ENCODE data around the gene ZC3H6. TPM values are rescaled to one million over a fixed set of nuclear protein-coding genes. Genes with fewer than 3 reads are reported as not detected.
"Not testable (repeated sequence)": the region's sequence is repeated elsewhere in the genome, so short reads cannot be mapped to it uniquely, and the experiment has no call there.

Gene ZC3H6
- total RNA-seq, 2 experiments from 2014 or later, result 14.0 to 14.8 TPM

DNA sequence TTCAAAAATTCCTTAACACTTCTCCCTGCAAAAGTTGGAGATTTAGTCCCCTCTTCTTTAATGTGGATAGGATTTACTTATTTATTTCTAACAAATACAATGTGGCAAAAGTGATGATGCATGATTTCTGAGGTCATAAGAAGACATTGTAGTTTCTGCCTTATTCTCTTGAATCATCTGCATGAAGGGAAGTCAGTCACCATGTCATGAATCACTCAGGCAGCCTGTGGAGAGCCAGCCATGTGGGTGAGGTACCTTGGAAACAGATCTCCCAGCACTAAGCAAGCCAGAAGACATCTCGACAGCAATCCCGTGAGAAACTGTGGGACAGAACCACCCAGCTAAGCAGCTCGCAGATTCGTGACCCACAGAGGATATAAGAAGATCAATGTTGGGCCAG lies 17.8 kb upstream of the ZC3H6 start:
- Mint-ChIP-seq H3K4me3 (no peak overlapping the region), H3K27me3 (no peaks in the 10 kb centered on the region), H3K4me1 (peaks cover 29% of the 10 kb centered on the region), H3K27ac (no peak overlapping the region), H3K9me3 (peaks cover 3% of the 10 kb centered on the region), H3K36me3 (ENCODE audit: low read depth) (peaks cover 8% of the 10 kb centered on the region)
- ChIA-PET CTCF (interaction anchor here (1.6 kb wide), 1 partner anchor 30 kb away, joined by 4 read pairs; no protein-coding TSS in a partner anchor), POLR2A (no interaction called here)
- DNase-seq, result no peak

- ChIA-PET CTCF (interaction anchor here (0.7 to 1.6 kb wide), 10 partner anchors 14 to 550 kb away, joined by 3 to 6 read pairs (median 4); partner anchors contain the start of gene TMEM87B), POLR2A (no interaction called here)
- Mint-ChIP-seq H3K27me3 (peaks cover 3% of the 10 kb centered on the region), H3K4me1 (peaks cover 16% of the 10 kb centered on the region), H3K36me3 (ENCODE audit: low read depth) (no peaks in the 10 kb centered on the region), H3K9me3 (peaks cover 7% of the 10 kb centered on the region), H3K27ac (peak overlapping the region; percentile 58), H3K4me3 (no peak overlapping the region)
- DNase-seq, result peak; percentile 89
Measured at GRCh38 chr2:112259509-112260294, 15.7 kb upstream of the ZC3H6 start.

DNA sequence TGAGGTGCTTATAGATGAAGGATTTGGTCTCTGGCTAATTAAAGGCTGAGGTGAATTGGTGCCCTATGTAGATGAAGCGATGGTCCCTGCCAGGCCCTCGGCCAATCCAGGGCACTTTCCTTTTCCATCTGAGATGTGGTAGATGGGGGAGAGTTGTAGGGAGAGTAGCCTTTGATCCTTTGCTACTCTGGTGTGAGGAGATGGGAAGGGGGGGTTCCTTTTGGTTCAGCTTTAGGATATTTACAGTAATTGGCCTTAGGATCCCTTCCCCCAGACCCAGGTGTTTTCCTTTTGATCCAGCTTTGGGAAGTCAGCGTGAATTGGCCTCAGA lies 15.1 kb upstream of the ZC3H6 start:
- POLR2A ChIA-PET, result no interaction called here
- Mint-ChIP-seq H3K27ac (no peak overlapping the region), H3K4me3 (no peak overlapping the region), H3K27me3 (peaks cover 5% of the 10 kb centered on the region), H3K4me1 (peaks cover 16% of the 10 kb centered on the region), H3K9me3 (peaks cover 7% of the 10 kb centered on the region), H3K36me3 (ENCODE audit: low read depth) (no peaks in the 10 kb centered on the region)
- no peak for DNase-seq
- CTCF ChIA-PET, result interaction anchor here (0.6 to 1.9 kb wide), 4 partner anchors 8 to 190 kb away, joined by 3 to 11 read pairs (median 4); no protein-coding TSS in a partner anchor

GRCh38 chr2:112262876-112263275 lies 12.5 kb upstream of the ZC3H6 start:
- Mint-ChIP-seq H3K36me3 (ENCODE audit: low read depth) (no peaks in the 10 kb centered on the region), H3K4me1 (peaks cover 9% of the 10 kb centered on the region), H3K27ac (no peak overlapping the region), H3K9me3 (peaks cover 9% of the 10 kb centered on the region), H3K4me3 (no peak overlapping the region), H3K27me3 (peaks cover 7% of the 10 kb centered on the region)
- no peak for DNase-seq
- ChIA-PET CTCF (interaction anchor here (0.8 kb wide), 1 partner anchor 9 kb away, joined by 3 read pairs; no protein-coding TSS in a partner anchor), POLR2A (interaction anchor here (0.6 kb wide), 1 partner anchor 12 kb away, joined by 4 read pairs; no protein-coding TSS in a partner anchor)

DNA sequence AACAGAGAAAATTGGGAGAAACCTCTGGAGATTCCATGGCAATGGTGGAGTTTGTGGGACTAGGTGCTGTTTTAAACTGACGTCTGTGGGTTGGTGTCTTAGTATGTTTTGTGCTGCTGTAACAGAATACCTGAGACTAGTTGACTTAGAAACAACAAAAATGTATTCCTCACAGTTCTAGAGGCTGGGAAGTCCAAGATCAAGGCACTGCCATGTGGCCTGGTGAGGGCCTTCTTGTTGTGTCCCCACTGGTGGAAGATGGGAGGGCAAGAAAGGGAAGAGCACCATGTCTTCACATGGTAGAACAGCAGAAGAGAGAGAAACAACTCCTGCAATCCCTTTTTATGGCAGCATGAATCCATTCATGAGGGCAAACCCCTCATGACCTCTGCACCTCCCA lies 6.8 kb upstream of the ZC3H6 start:
- DNase-seq, result no peak
- POLR2A ChIA-PET, result no interaction called here
- H3K36me3 Mint-ChIP-seq (ENCODE audit: low read depth), result peaks cover 7% of the 10 kb centered on the region
- no peak overlapping the region for H3K27ac Mint-ChIP-seq
- H3K4me1 Mint-ChIP-seq, result peaks cover 4% of the 10 kb centered on the region
- CTCF ChIA-PET, result no interaction called here
- H3K4me3 Mint-ChIP-seq, result no peak overlapping the region
- peaks cover 7% of the 10 kb centered on the region for H3K27me3 Mint-ChIP-seq
- H3K9me3 Mint-ChIP-seq, result peaks cover 5% of the 10 kb centered on the region

- DNase-seq, result no peak
- Mint-ChIP-seq H3K4me3 (no peak overlapping the region), H3K36me3 (ENCODE audit: low read depth) (peaks cover 9% of the 10 kb centered on the region), H3K9me3 (peaks cover 3% of the 10 kb centered on the region), H3K27me3 (peaks cover 1% of the 10 kb centered on the region), H3K27ac (no peak overlapping the region), H3K4me1 (peaks cover 17% of the 10 kb centered on the region)
- POLR2A ChIA-PET, result no interaction called here
- CTCF ChIA-PET, result interaction anchor here (1.2 kb wide), 2 partner anchors 10 to 71 kb away, joined by 3 to 4 read pairs; no protein-coding TSS in a partner anchor
Measured at GRCh38 chr2:112272669-112273068, 2.7 kb upstream of the ZC3H6 start.

GRCh38 chr2:112273349-112273748 lies 2.0 kb upstream of the ZC3H6 start:
- Mint-ChIP-seq H3K27me3 (no peaks in the 10 kb centered on the region), H3K4me1 (peaks cover 21% of the 10 kb centered on the region), H3K9me3 (peaks cover under 1% of the 10 kb centered on the region), H3K27ac (no peak overlapping the region), H3K36me3 (ENCODE audit: low read depth) (peaks cover 6% of the 10 kb centered on the region), H3K4me3 (no peak overlapping the region)
- ChIA-PET POLR2A (no interaction called here), CTCF (interaction anchor here (0.6 to 0.8 kb wide), 2 partner anchors 14 to 305 kb away, joined by 3 read pairs; no protein-coding TSS in a partner anchor)
- no peak for DNase-seq

GRCh38 chr2:112275887-112276773 lies 733 bp downstream of the ZC3H6 start:
- H3K4me3 Mint-ChIP-seq, result peak overlapping the region; percentile 92
- peak overlapping the region; percentile 99 for H3K27ac Mint-ChIP-seq
- DNase-seq, result peak; percentile 81
- H3K36me3 Mint-ChIP-seq (ENCODE audit: low read depth), result peaks cover 3% of the 10 kb centered on the region
- no peaks in the 10 kb centered on the region for H3K27me3 Mint-ChIP-seq
- CTCF ChIA-PET, result no interaction called here
- POLR2A ChIA-PET, result no interaction called here
- H3K9me3 Mint-ChIP-seq, result no peaks in the 10 kb centered on the region
- peaks cover 21% of the 10 kb centered on the region for H3K4me1 Mint-ChIP-seq

GRCh38 chr2:112276954-112277353 lies 1.6 kb downstream of the ZC3H6 start:
- DNase-seq, result no peak
- Mint-ChIP-seq H3K9me3 (no peaks in the 10 kb centered on the region), H3K27me3 (no peaks in the 10 kb centered on the region), H3K4me3 (peak overlapping the region; percentile 92), H3K4me1 (peaks cover 21% of the 10 kb centered on the region), H3K36me3 (ENCODE audit: low read depth) (peaks cover 4% of the 10 kb centered on the region), H3K27ac (peak overlapping the region; percentile 89)
- ChIA-PET CTCF (interaction anchor here (0.6 kb wide), 2 partner anchors 16 to 36 kb away, joined by 3 read pairs; no protein-coding TSS in a partner anchor), POLR2A (no interaction called here)

DNA sequence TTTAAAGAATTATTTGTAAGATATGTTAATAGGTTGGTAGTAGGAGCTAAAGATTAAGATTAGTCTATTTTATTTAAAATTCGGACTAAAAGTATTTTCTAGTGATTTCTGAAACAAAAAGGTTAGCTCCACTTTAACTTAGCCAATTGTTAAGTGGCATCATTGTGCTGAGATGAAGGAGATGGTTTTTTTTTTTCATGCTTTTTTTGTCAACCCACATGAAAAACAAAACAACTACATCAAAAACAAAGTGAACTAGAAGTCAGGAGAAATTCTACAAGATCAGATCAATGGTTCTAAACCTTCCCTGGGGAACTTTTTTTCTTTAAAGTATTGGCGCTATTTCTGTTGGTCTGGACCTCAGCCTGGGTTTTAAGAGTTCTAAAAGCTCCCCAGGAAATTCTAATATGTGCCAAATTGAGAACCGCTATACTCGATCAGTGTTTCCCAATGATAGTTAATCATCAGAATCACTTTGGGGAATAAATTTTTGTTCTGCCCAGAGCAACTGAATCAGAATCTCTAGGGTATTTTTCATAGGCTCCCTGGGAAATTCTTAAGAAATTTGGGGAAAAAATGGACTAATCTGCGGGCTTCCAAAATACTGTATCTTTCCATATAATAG lies 2.3 kb downstream of the ZC3H6 start:
- POLR2A ChIA-PET, result no interaction called here
- CTCF ChIA-PET, result interaction anchor here (0.6 kb wide), 2 partner anchors 17 to 37 kb away, joined by 3 read pairs; no protein-coding TSS in a partner anchor

GRCh38 chr2:112282066-112282465 lies 6.7 kb downstream of the ZC3H6 start:
- H3K27ac Mint-ChIP-seq; CTCF ChIA-PET; POLR2A ChIA-PET; H3K4me1 Mint-ChIP-seq; H3K9me3 Mint-ChIP-seq; H3K4me3 Mint-ChIP-seq; DNase-seq; H3K36me3 Mint-ChIP-seq (ENCODE audit: low read depth); H3K27me3 Mint-ChIP-seq: not testable (repeated sequence)

More for the DNA sequence above, 2.3 kb downstream of the ZC3H6 start:
- H3K27me3 Mint-ChIP-seq, result no peaks in the 10 kb centered on the region
- H3K4me1 Mint-ChIP-seq, result peaks cover 21% of the 10 kb centered on the region
- H3K36me3 Mint-ChIP-seq (ENCODE audit: low read depth), result peaks cover 4% of the 10 kb centered on the region
- DNase-seq, result no peak
- H3K27ac Mint-ChIP-seq, result no peak overlapping the region
- no peaks in the 10 kb centered on the region for H3K9me3 Mint-ChIP-seq
- H3K4me3 Mint-ChIP-seq, result peak overlapping the region; percentile 47

DNA sequence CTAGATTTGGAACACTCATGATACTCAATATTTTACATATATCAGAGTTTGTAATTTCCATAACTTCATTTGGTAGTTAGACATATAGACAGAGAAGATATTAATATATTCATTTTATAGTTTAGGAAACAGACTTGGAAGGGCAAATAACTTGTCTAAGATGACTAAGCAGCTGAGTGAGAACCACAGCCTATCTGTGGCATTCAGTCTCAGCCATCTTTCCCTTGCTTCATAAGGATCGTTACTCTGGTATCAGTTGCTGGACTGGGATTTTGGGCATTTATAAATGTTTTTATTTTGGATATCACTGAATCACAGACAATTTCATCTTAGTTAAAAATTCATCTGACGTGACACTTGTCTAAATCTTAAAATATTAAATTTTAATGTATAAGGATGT lies 8.1 kb downstream of the ZC3H6 start:
- POLR2A ChIA-PET, CTCF ChIA-PET: not testable (repeated sequence)

More for the DNA sequence above, 8.1 kb downstream of the ZC3H6 start:
- H3K36me3 Mint-ChIP-seq (ENCODE audit: low read depth); H3K27ac Mint-ChIP-seq; H3K4me1 Mint-ChIP-seq; H3K27me3 Mint-ChIP-seq; H3K4me3 Mint-ChIP-seq; H3K9me3 Mint-ChIP-seq; DNase-seq: not testable (repeated sequence)

Measured in activated CD4-positive, alpha-beta T cell treated with anti-CD3 and anti-CD28 coated beads, Interleukin-2, amount 10 ng/mL, durations not matched to agents 7 days and 5 days (primary cell).